ENCODE measurements around the gene GRIN2B. TPM values are rescaled to one million over a fixed set of nuclear protein-coding genes. Genes with fewer than 3 reads are reported as not detected.

Gene GRIN2B
- total RNA-seq (ENCODE audit: unreplicated experiment) = 0.02 TPM
- long read RNA-seq, partial matches to known transcripts = 0 of 1 reads
- long read RNA-seq, other reads (novel, unspliced or antisense) = 1 of 1 reads

DNA sequence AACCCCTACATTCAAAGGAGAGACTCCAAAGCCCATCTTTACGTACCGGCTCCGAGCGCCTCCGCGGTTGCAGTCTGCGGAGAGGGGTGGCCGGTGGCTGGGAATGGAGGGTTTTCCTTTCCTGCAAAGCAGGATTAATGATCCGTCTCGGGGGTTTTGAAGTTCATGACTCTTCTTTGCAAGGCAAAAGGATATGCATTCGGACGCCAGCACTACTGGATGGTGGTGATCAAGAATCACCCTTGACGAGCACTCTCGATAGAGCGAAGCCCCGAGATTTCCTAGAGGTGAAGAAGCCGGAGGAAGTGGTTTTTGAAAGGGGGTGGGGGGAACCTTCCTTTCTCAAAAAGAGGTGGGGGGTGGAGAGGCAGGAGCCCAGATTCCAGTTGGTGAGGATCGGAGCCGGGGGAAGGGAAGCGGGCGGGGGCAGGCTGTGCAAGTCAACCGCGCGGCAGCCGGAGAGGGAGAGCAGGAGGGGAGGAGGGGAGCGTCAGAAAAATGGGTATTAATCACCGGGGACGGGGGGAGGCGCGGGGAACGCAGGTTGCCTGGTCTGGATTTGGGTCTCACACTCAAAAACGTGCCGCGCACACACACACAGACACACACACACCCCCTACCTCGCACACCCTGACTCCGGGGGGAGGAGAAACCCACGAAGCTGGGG lies at the start of gene GRIN2B:
GRIN2B (minus strand) TSS at position 307 of the 667 bp plus-strand sequence. CDS start 115,394 bp downstream, outside the sequence.
- Mint-ChIP-seq H3K4me1 (ENCODE audit: low read depth, unreplicated experiment) (peaks cover 5% of the 10 kb centered on the region), H3K36me3 (ENCODE audit: unreplicated experiment) (no peaks in the 10 kb centered on the region), H3K27me3 (ENCODE audit: unreplicated experiment) (peaks cover 20% of the 10 kb centered on the region), H3K9me3 (ENCODE audit: unreplicated experiment) (peaks cover 7% of the 10 kb centered on the region), H3K27ac (ENCODE audit: unreplicated experiment) (peak within 1 kb of the TSS; percentile 2), H3K4me3 (ENCODE audit: unreplicated experiment) (peak within 1 kb of the TSS; percentile 92)
- TF ChIP-seq, protein P1, sequence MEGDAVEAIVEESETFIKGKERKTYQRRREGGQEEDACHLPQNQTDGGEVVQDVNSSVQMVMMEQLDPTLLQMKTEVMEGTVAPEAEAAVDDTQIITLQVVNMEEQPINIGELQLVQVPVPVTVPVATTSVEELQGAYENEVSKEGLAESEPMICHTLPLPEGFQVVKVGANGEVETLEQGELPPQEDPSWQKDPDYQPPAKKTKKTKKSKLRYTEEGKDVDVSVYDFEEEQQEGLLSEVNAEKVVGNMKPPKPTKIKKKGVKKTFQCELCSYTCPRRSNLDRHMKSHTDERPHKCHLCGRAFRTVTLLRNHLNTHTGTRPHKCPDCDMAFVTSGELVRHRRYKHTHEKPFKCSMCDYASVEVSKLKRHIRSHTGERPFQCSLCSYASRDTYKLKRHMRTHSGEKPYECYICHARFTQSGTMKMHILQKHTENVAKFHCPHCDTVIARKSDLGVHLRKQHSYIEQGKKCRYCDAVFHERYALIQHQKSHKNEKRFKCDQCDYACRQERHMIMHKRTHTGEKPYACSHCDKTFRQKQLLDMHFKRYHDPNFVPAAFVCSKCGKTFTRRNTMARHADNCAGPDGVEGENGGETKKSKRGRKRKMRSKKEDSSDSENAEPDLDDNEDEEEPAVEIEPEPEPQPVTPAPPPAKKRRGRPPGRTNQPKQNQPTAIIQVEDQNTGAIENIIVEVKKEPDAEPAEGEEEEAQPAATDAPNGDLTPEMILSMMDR (IDR thresholded peaks at IDR 0.05; ENCODE audit: partially characterized antibody, unreplicated experiment) = no peak
- DNase-seq = peak; percentile 31

DNA sequence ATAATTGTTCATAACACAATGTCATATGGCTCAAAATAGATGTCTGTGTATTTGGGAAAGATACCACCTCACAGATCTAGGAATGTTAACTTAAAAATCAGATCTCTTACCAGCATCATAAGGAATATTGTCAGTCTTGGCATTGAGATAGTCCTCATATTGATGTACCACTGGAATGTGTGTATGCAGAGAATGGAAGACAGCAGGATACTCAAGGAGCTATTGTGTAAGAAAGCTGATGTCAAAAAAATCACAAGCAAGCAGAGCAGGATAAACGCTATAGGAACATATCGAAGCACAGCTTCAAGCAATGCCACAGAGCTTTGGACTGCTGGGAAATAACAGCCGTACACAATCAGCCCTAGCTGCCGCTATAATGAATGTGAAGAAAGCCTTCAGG lies 45.1 kb upstream of the GRIN2B start:
- TF ChIP-seq, protein P1 (IDR thresholded peaks at IDR 0.05; ENCODE audit: partially characterized antibody, unreplicated experiment) = no peak
- H3K27me3 Mint-ChIP-seq (ENCODE audit: unreplicated experiment) = peaks cover 3% of the 10 kb centered on the region
- no peaks in the 10 kb centered on the region for H3K4me1 Mint-ChIP-seq (ENCODE audit: low read depth, unreplicated experiment)
- H3K36me3 Mint-ChIP-seq (ENCODE audit: unreplicated experiment) = no peaks in the 10 kb centered on the region
- H3K4me3 Mint-ChIP-seq (ENCODE audit: unreplicated experiment) = no peak overlapping the region
- H3K9me3 Mint-ChIP-seq (ENCODE audit: unreplicated experiment) = no peaks in the 10 kb centered on the region
- no peak overlapping the region for H3K27ac Mint-ChIP-seq (ENCODE audit: unreplicated experiment)
- no peak for DNase-seq

DNA sequence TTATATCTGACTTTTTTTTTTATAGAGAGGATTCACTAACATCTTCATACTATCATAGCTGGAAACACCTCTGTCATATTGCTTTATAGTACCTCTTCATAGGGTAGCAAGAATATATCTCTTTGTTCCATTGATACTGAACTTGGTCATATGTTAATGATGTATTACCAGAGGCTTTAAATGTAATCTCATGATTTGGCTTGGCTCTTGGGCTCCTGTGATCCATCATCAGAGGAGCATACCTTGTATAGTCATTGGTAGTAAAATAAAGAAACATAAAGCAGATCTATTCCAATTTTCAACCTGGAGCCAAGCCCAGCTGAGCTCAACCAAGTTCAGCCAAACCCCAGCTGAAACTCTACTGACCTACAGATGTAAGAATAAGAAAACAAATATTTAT lies 43.2 kb upstream of the GRIN2B start:
- Mint-ChIP-seq H3K36me3 (ENCODE audit: unreplicated experiment) (no peaks in the 10 kb centered on the region), H3K27me3 (ENCODE audit: unreplicated experiment) (peaks cover 3% of the 10 kb centered on the region), H3K27ac (ENCODE audit: unreplicated experiment) (no peak overlapping the region), H3K9me3 (ENCODE audit: unreplicated experiment) (no peaks in the 10 kb centered on the region), H3K4me3 (ENCODE audit: unreplicated experiment) (no peak overlapping the region), H3K4me1 (ENCODE audit: low read depth, unreplicated experiment) (no peaks in the 10 kb centered on the region)
- TF ChIP-seq, protein P1 (IDR thresholded peaks at IDR 0.05; ENCODE audit: partially characterized antibody, unreplicated experiment) = no peak
- DNase-seq = no peak

DNA sequence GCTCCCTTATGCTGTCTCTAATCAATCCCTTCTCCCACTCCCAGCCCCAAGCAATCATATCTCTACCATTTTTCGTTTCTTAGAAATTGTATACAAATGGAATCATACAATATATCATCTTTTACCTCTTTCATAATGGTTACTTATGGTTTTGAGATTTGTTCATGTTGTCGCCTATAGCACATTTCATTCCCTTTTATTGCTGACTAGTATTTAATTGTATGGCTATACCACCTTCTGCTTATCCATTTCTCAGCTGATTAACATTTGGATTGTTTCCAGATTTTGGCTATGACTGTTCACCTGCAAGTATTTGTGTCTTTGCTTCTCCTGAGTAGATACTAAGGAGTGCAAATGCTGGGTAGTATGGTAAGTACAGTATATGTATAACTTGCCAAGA lies 36.7 kb upstream of the GRIN2B start:
- peaks cover 3% of the 10 kb centered on the region for H3K27me3 Mint-ChIP-seq (ENCODE audit: unreplicated experiment)
- no peak overlapping the region for H3K4me3 Mint-ChIP-seq (ENCODE audit: unreplicated experiment)
- peaks cover 1% of the 10 kb centered on the region for H3K9me3 Mint-ChIP-seq (ENCODE audit: unreplicated experiment)
- no peaks in the 10 kb centered on the region for H3K36me3 Mint-ChIP-seq (ENCODE audit: unreplicated experiment)
- DNase-seq = no peak
- TF ChIP-seq, protein P1 (IDR thresholded peaks at IDR 0.05; ENCODE audit: partially characterized antibody, unreplicated experiment) = no peak
- H3K4me1 Mint-ChIP-seq (ENCODE audit: low read depth, unreplicated experiment) = no peaks in the 10 kb centered on the region
- no peak overlapping the region for H3K27ac Mint-ChIP-seq (ENCODE audit: unreplicated experiment)

DNA sequence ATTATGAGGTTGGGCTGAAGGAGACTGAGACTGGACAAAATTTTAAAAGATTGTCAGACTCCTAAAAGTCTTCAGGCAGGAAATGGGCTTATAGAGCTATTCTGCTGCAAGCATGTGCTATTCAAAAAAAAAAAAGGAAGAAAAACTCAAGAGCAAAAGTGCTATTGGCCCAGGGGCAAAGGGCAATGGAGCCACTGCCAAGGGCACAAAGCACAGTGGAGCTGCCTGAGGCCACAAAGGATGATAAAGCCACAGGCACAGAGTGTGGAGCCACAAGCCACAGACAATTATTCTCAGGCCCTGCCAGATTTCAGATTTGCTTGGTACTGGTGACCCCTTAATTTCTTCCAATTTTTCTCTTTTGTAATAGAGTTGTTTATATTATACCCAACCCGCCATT lies 29.6 kb upstream of the GRIN2B start:
- Mint-ChIP-seq H3K4me3 (ENCODE audit: unreplicated experiment) (no peak overlapping the region), H3K27me3 (ENCODE audit: unreplicated experiment) (no peaks in the 10 kb centered on the region), H3K27ac (ENCODE audit: unreplicated experiment) (no peak overlapping the region), H3K9me3 (ENCODE audit: unreplicated experiment) (no peaks in the 10 kb centered on the region), H3K36me3 (ENCODE audit: unreplicated experiment) (no peaks in the 10 kb centered on the region), H3K4me1 (ENCODE audit: low read depth, unreplicated experiment) (no peaks in the 10 kb centered on the region)
- no peak for DNase-seq
- TF ChIP-seq, protein P1 (IDR thresholded peaks at IDR 0.05; ENCODE audit: partially characterized antibody, unreplicated experiment) = no peak
